GM21423 (cell line): ENCODE results near the gene CDK5RAP2.

ENCODE experiments used
- ATAC-seq: cut with Tn5 transposase; IDR thresholded peaks from one replicate; pipeline ENCODE4 v1.9.1; 2021; ENCODE audit warnings: mild to moderate bottlenecking, moderate library complexity; ENCODE audit not compliant: unreplicated experiment

CDK5RAP2 gene

DNA sequence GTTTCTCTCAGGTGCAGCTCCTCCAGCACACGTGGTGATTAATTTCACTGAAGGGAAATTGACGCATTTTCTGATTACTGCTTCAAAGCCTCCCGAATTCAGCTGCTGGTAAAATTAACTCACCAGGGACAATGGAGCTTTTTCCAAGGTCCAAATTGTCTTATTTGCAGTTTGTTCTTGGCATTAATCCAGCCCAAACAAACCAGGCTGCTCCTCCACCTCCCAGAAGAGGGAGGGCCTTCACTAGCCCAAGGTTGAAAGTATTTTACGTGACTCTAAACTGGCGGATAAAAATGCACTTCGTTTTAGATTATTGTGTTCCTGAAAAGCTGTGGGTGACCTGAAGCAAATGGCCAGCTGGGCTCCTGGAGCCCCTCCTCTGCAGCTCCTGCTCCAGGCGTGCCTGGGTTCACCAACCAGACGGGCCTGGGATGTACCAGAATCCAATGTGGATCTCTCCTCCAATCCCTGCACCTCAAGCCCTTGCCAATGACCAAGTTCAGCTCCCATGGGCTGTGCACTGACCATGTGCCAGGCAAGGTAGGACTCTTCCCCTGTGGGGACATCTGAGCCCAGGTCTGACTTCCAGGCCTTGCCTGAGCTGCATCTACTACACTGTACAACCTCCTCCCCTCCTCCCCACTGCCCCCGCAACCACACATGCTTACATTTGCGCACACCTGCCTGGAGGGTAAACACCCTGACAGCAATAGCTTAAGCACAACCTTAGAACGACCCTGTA, 193.4 kb downstream of the CDK5RAP2 start:
- no peak for ATAC-seq

DNA sequence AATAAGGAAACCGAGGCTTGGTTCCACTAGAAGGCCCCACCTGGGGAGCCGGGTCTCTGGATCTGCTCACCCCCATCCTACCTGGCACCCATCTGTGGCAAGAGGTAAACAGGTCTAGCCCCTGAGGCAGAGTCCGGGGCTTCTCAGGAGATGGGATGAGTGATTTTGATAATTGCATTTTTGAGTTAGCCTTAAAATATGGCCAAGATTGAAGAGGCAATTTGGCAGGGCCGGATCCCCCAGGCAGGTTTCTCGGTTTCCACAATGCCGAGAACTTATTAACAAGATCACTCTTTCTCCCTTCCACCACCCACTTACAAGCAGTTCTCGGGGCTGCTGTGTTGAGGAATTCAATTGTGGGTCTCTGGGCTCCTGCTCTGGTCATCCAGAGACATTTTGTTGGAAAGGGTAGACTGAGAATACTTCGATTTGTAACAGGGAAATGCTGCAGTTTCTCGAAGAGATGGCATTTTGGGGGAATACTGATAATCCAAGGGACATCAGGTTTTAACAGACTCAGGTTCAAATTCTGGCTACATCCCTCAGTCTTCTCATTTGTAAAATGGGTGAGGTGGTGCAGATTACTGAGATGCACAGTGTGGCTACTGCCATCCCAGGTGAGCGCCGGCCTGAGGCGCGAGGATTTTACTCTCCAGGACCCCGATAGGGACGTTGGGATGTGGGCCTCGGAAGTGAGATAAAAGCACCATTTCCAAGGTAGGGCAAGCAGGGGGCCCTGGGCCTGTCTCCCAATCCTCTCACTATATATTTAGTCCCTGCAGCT, 194.2 kb downstream of the CDK5RAP2 start:
- ATAC-seq, result no peak

GRCh38 chr9:120384925-120385272, 195.1 kb downstream of the CDK5RAP2 start:
- ATAC-seq, result no peak

GRCh38 chr9:120383999-120384924, 195.7 kb downstream of the CDK5RAP2 start:
- no peak for ATAC-seq

DNA sequence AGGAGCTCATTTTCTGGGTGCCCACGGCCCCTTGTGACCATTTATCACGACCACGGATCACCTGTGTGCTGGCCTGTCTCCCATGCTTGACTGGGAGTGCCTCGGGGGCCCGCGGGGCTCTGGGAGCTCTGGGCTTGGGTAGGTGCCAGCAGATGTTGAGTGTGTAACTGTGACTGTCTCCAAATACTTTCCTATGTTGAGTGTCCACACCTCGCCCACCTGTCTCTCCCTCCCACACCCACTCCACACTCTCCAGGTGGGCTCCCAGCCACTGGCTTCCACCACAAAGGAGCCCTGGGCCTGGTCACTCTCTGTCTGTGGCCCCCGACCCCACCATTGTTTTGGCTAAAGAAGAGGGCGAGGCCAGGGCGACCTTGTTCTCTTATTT, 196.4 kb downstream of the CDK5RAP2 start:
- ATAC-seq, result no peak

GRCh38 chr9:120382453-120382852, 197.5 kb downstream of the CDK5RAP2 start:
- no peak for ATAC-seq

DNA sequence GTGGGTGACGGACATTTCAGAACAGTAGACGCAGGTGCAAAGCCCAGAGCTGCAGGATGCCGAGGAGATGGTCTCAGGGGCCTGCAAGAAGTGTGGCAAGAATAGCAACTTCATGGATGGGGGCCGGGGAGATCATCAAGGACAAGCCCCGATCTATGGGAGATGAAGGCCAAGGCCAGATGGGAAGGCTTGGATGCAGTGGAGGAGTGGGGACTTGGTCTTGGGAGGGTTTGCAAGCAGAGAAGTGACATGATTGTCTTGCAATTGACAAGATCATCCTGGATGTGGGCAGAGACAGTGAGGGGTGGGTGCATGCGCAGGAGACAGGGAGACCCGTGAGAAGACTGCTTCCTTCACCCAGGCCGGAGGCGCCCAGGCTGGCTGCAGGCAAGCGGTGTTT, 198.1 kb downstream of the CDK5RAP2 start:
- ATAC-seq, result no peak

- no peak for ATAC-seq
Measured at GRCh38 chr9:120379611-120380010, 200.4 kb downstream of the CDK5RAP2 start.

- ATAC-seq, result no peak
Measured at GRCh38 chr9:120378680-120379079, 201.3 kb downstream of the CDK5RAP2 start.

DNA sequence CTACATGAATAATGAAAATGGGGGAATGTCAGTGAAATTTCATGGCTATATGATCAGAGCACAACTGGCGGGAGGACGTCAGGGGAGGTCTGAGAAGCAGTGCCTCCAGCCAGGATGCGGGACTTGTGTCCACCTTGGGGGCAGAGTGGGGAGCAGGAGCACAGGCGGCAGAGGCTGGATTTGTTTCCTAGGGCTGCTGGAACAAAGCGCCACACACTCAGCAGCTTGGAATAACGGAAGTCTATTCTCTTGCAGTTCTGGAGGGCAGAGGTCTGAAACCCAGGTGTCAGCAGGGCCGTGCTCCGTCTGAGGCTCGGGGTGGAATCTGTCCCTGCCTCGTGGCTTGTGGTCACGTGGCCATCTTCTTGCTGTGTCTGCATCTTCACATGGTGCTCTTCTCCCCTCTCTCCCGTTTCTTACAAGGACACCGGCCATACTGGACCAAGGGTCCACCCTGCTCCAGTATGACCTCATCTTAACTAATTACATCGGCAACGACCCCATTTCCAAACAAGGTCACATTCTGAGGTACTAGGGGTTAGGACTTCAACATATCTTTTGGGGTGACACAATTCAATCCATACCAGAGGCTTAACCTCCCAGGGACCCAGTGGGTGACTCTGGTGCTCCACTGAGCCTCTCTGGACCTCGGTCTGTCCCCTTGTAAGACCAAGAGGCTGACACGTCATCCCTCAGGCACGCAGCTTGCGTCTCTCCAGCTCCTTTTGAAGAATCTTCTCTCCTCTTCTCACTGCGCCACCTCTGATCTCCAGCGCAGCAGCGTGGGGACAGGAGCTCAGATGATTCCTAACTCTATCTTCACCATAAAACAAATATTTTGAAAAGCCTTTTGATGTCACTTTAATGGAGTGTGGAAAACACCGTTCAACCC, 202.5 kb downstream of the CDK5RAP2 start:
- ATAC-seq, result no peak

DNA sequence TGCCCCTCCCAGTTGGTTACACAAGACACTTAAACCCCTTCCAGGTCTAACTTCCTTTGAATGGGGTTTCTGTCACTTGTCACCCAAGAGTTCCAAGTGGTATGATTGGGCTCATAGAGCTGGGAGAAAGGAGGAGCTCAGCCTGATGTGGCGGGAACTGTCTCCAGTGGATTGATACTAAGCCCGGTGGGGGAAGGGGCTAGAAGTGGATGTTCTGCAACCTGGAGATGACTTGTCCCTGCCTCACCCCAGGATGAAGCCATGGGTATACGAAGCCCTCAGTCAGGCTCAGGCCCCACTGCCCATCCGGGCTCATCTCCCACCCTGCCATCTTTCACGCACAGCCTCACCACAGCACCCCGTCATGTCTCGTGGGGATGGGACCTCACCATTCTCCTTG, 203.9 kb downstream of the CDK5RAP2 start:
- ATAC-seq, result no peak

DNA sequence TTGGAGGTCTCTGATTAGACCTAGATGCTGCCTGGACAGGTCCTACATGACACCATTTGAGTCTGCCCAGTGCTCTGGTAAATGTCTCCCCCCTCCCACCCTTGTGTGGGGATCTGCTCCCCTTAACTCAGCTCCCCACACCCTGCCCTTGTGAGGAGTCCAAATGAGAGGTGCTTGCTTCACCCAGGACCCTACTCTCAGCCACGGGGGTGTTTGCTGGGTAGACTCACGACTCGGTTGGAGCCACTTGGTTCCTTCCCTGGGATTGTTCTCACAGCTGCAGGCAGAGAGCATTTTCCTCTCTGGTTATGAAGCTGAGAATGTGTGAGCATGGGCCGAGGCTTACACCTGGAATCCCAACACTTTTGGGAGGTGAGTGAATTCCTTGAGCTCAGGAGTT, 204.7 kb downstream of the CDK5RAP2 start:
- no peak for ATAC-seq

GRCh38 chr9:120374817-120375216, 205.2 kb downstream of the CDK5RAP2 start:
- ATAC-seq, result no peak

- ATAC-seq, result no peak
Measured at GRCh38 chr9:120374239-120374638, 205.7 kb downstream of the CDK5RAP2 start.

- no peak for ATAC-seq
Measured at GRCh38 chr9:120372040-120372439, 207.9 kb downstream of the CDK5RAP2 start.

DNA sequence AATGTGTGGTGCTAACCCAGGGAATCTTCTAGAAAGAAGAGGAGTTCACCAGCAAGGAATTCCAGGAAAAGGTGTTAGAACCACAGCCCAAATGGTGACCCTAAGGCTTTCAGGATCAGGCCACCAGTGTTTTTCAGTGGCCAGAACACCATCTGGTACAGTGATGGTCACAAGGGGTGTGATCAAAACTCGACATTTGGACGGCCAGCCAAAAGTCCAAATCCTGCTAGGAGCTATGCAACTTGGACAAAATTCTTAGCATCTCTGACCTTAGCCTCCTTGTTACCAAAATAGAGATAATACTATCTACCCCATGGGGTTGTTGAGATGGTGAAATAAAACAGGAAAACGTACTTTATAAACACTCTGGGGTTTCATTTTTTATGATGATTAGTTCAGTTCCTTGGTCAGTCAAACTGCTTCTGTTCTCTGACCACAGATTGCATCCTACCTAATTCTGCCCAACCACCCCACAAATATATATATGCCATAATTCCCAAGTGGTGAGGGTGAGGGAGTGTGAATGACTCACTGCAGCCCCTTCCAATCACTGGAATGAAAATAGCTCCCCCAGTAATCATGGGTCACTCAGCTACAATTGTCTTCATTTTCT, 210.3 kb downstream of the CDK5RAP2 start:
- no peak for ATAC-seq

DNA sequence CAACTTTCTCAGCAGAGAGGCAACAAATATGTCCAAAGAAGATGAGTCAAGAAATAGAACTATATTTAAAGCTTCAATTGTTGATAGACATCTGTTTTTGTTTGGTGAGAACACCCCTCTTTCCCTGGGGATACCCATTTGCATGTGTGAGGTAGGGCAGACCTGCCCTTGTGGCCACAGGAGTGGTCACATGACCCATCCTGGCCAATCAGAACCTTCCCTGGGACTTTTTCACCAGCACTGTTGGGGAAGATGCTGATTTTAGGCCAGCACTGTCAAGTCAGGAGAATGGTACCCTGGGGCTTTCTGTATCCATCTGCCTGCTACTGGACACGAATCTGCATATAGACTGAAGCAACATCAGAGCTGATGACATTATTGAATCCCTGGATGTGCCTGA, 211.2 kb downstream of the CDK5RAP2 start:
- no peak for ATAC-seq

DNA sequence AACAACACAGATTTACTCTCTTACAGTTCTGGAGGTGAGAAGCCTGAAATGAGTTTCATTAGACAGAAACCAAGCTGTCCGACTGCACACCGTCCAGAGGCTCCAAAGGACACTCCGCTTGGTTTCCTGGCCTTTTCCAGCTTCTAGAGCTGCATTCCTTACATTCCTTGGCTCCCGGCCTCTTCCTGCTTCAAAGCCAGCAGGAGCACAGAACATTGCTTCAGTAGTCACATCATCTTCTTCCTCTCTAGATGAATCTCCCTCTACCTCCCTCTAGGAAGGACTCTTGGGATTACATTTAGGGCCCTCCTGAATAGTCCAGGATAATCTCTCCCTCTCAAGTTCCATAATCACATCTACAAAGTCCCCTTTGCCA, 213.3 kb downstream of the CDK5RAP2 start:
- no peak for ATAC-seq

DNA sequence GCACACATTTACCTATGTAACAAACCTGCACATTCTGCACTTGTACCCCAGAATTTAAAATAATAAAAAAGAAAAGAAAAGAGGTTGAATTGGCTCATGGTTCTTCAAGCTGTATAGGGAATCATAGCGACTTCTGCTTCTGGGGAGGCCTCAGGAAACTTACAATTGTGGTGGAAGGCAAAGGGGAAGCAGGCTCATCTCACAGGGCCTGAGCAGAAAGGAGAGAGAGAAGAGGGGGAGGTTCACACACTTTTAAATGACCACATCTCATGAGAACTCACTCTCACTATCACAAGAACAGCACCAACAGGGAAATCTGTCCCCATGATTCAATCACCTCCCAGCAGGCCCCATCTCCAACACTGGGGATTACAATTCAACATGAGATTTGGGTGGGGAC, 214.6 kb downstream of the CDK5RAP2 start:
- ATAC-seq, result no peak

GRCh38 chr9:120363697-120364096, 216.3 kb downstream of the CDK5RAP2 start:
- ATAC-seq, result no peak
